Muscle layer of colon (tissue), 2 donors: Measurements from ENCODE around the gene BBS9.

Experiments
- H3K27ac ChIP-seq: one replicate; pipeline ENCODE4 v1.7.0; 2013; ENCODE audit warnings: low read depth, mild to moderate bottlenecking, low read length, moderate library complexity
- H3K27me3 ChIP-seq, 2 donors: one replicate each; pipeline ENCODE4 v1.7.0; 2013; ENCODE audit warnings: low read length in 2 of 2, mild to moderate bottlenecking in 2 of 2; ENCODE audit not compliant: insufficient read depth in 2 of 2, control insufficient read depth in 1 of 2
- H3K36me3 ChIP-seq: one replicate; pipeline ENCODE4 v1.7.0; 2013; ENCODE audit warnings: mild to moderate bottlenecking, low read length; ENCODE audit not compliant: insufficient read depth
- H3K4me1 ChIP-seq: one replicate; pipeline ENCODE4 v1.7.0; 2013; ENCODE audit warnings: mild to moderate bottlenecking, low read length; ENCODE audit not compliant: insufficient read depth
- H3K4me3 ChIP-seq, 2 donors: one replicate each; pipeline ENCODE4 v1.7.0; 2013; ENCODE audit warnings: low read length in 2 of 2, low read depth in 1 of 2, mild to moderate bottlenecking in 1 of 2, moderate library complexity in 1 of 2
- H3K9ac ChIP-seq: one replicate; pipeline ENCODE4 v1.7.0; 2013; ENCODE audit warnings: low read length
- H3K9me3 ChIP-seq: one replicate; pipeline ENCODE4 v1.7.0; 2013; ENCODE audit warnings: mild to moderate bottlenecking, low read length
- donor health status: abdominal sarcoma.
- donor health status: Adenocarcinoma of cecum.

Gene BBS9

DNA sequence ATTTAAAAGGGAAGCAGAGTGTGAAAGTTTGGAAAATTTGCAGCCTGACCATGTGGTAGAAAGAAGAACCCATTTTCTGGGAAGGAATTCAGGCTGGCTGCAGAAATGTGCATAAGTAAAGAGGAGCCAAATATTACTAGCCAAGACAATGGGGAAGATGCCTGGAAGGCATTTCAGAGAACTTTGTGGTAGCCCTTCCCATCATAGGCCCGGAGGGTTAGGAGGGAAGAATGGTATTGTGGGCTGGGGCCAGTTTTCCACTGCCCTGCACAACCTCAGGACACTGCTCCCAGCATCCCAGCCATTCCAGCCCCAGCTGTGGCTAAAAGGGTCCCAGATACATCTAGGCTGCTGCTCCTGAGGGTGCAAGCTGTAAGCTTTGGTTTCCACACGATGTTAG lies 497.5 kb downstream of the BBS9 start:
- H3K36me3 ChIP-seq: no peaks in the 10 kb centered on the region
- H3K9ac ChIP-seq: no peak overlapping the region
- no peak overlapping the region for H3K27ac ChIP-seq
- no peak overlapping the region for H3K4me3 ChIP-seq
- H3K9me3 ChIP-seq: no peaks in the 10 kb centered on the region
- H3K27me3 ChIP-seq: no peaks in the 10 kb centered on the region
- peaks cover 10% of the 10 kb centered on the region for H3K4me1 ChIP-seq

DNA sequence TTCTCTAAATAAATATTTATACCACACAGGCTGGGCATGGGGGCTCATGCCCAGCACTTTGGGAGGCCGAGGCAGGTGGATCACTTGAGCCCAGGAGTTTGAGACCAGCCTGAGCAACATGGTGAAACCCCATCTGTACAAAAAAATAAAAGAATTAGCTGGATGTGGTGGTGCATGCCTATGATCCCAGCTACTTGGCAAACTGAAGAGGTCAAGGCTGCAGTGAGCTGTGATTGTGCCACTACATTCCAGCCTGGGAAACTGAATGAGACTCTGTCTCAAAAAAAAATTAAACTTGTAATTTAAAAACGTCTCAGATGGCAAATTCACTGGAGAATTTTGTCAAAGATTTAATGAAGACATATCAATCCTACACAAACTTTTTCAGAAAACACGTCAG lies 498.4 kb downstream of the BBS9 start:
- H3K27me3 ChIP-seq: no peaks in the 10 kb centered on the region
- H3K36me3 ChIP-seq: no peaks in the 10 kb centered on the region
- H3K4me3 ChIP-seq: no peak overlapping the region

DNA sequence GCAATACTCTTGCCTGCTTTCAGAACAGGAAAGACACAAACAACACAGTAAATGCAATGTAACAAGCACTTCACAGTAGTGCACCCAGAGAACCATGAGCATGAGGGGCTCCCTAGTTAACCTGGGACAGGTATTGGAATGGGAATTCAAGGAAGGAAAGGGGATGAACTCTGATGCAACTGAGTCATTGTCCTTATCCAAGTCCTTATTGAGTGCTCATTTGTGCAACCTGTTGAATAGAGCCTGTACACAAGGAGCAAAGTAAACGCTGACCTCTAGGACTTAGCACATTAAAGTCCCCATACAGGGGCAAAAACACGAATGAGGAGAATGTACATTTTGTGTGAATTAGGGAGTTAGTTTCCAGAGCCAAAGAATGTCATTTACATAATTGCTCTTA lies 499.5 kb downstream of the BBS9 start:
- Histone ChIP-seq H3K4me1 (peaks cover 10% of the 10 kb centered on the region), H3K9me3 (no peaks in the 10 kb centered on the region), H3K9ac (no peak overlapping the region), H3K27me3 (no peaks in the 10 kb centered on the region), H3K27ac (no peak overlapping the region), H3K4me3 (no peak overlapping the region), H3K36me3 (no peaks in the 10 kb centered on the region)

More for the DNA sequence above, 498.4 kb downstream of the BBS9 start:
- H3K4me1 ChIP-seq: peaks cover 10% of the 10 kb centered on the region
- H3K9me3 ChIP-seq: no peaks in the 10 kb centered on the region
- H3K27ac ChIP-seq: no peak overlapping the region
- H3K9ac ChIP-seq: no peak overlapping the region

GRCh38 chr7:33630359-33630758 lies 501.0 kb downstream of the BBS9 start:
- H3K9me3 ChIP-seq: no peaks in the 10 kb centered on the region
- no peaks in the 10 kb centered on the region for H3K36me3 ChIP-seq
- no peaks in the 10 kb centered on the region for H3K27me3 ChIP-seq
- H3K27ac ChIP-seq: no peak overlapping the region
- no peak overlapping the region for H3K9ac ChIP-seq
- no peak overlapping the region for H3K4me3 ChIP-seq
- H3K4me1 ChIP-seq: peaks cover 10% of the 10 kb centered on the region

GRCh38 chr7:33632322-33632721 lies 503.0 kb downstream of the BBS9 start:
- Histone ChIP-seq H3K4me3 (no peak overlapping the region), H3K4me1 (peaks cover 10% of the 10 kb centered on the region)

GRCh38 chr7:33632840-33633525 lies 503.6 kb downstream of the BBS9 start:
- H3K4me1 ChIP-seq: peaks cover 10% of the 10 kb centered on the region
- H3K27me3 ChIP-seq: no peaks in the 10 kb centered on the region
- H3K9ac ChIP-seq: no peak overlapping the region
- H3K36me3 ChIP-seq: no peaks in the 10 kb centered on the region
- H3K9me3 ChIP-seq: no peaks in the 10 kb centered on the region
- no peak overlapping the region for H3K27ac ChIP-seq
- H3K4me3 ChIP-seq: no peak overlapping the region

More at GRCh38 chr7:33632322-33632721, 503.0 kb downstream of the BBS9 start:
- no peak overlapping the region for H3K9ac ChIP-seq
- H3K27me3 ChIP-seq: no peaks in the 10 kb centered on the region
- no peaks in the 10 kb centered on the region for H3K9me3 ChIP-seq
- H3K27ac ChIP-seq: no peak overlapping the region
- no peaks in the 10 kb centered on the region for H3K36me3 ChIP-seq

DNA sequence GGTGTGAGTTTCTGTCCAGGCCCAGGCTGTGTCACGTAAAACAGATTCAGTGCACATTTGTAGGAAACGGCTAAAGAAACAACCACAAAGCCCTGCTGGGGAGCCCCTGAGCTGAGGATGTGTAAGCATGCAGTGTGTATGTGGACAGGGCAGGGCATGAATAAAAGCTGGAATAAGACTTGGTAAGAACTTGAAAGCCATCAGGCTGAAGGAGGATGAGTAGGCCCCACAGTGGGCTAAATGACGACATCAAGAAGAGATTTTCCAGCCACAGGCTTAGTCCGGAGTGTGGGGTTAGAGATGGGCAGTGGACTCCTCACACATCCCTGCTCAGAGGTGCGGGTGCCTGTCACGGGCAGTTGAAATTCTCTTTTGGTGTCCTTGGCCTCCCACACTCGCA lies 505.2 kb downstream of the BBS9 start:
- Histone ChIP-seq H3K4me1 (peaks cover 8% of the 10 kb centered on the region), H3K9me3 (no peaks in the 10 kb centered on the region), H3K36me3 (no peaks in the 10 kb centered on the region), H3K9ac (no peak overlapping the region), H3K4me3 (no peak overlapping the region), H3K27ac (no peak overlapping the region), H3K27me3 (no peaks in the 10 kb centered on the region)

DNA sequence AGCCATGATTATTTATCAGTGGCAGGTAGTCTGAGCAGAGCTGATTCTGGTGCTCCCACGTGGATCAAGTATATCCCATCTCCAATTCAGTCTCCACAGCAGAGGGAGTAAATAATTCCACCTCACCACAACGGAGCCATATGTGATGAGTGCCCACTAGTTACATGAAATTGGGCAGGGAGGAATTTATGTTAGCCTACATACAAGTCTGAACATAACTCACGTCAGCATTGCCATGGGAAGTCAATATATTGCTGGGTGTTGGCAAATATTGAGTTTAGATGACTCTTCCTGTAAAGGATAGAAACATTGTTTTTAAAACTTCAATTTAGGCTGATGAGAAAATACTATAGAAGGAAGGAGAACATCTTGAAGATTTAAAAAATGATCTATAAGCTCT lies 507.0 kb downstream of the BBS9 start:
- H3K9me3 ChIP-seq: no peaks in the 10 kb centered on the region
- H3K4me3 ChIP-seq: no peak overlapping the region
- no peak overlapping the region for H3K27ac ChIP-seq
- no peaks in the 10 kb centered on the region for H3K36me3 ChIP-seq
- no peaks in the 10 kb centered on the region for H3K4me1 ChIP-seq
- H3K27me3 ChIP-seq: no peaks in the 10 kb centered on the region
- no peak overlapping the region for H3K9ac ChIP-seq

DNA sequence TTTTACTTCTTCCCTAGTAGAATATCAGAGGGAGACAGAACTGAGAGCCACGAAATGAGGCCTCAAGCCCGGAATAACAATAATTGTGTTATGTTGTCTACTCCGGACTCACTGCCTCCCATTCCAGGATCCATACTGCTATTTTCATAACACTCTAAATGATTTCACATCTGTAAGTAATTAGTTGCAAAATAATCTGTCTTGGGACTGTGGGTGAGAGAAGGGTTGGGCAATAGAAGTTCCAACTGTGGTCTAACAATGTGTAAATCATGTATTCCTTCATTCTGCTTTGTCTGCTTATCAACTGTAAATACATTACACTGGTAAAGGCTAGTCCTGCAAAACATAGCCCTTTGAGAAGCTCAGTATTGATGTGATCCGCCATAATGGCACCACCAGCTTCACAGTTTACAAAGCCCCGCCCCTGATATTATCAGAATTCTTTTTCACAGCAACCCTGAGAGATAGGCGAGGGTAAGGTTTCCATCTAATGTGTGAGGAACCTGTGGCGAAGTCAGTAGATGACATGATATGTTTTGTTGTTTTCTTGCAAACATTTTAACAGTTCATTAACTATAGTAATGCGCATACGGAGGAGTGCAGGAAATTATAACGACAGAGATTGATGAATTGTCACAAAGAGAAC lies 510.3 kb downstream of the BBS9 start:
- H3K9ac ChIP-seq: no peak overlapping the region
- H3K27me3 ChIP-seq: no peaks in the 10 kb centered on the region
- no peaks in the 10 kb centered on the region for H3K36me3 ChIP-seq
- no peak overlapping the region for H3K27ac ChIP-seq
- no peaks in the 10 kb centered on the region for H3K4me1 ChIP-seq
- no peaks in the 10 kb centered on the region for H3K9me3 ChIP-seq
- no peak overlapping the region for H3K4me3 ChIP-seq

DNA sequence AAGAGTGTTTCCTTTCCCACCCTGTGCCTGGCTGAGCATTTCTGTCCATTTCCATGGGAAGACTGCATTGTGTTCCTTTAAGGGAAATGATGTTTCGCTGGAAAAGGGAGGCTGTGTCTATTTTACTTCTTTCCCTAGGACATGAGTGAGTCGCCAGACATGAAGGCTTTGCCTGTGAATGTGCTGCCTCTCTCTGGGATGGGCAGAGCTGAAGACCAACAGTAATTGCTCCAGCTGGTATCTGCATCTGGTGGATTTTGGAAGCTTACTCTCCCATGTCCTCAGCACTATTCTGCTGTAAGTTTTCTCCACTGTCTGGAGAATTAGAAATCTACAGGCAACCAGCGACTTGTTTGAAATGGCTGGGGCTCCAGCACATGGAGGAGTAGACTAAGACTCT lies 511.4 kb downstream of the BBS9 start:
- H3K36me3 ChIP-seq: no peaks in the 10 kb centered on the region
- H3K27me3 ChIP-seq: no peaks in the 10 kb centered on the region
- H3K9me3 ChIP-seq: no peaks in the 10 kb centered on the region
- no peak overlapping the region for H3K27ac ChIP-seq
- no peaks in the 10 kb centered on the region for H3K4me1 ChIP-seq
- no peak overlapping the region for H3K9ac ChIP-seq
- H3K4me3 ChIP-seq: no peak overlapping the region

- no peaks in the 10 kb centered on the region for H3K27me3 ChIP-seq
- H3K4me3 ChIP-seq: no peak overlapping the region
- H3K9me3 ChIP-seq: no peaks in the 10 kb centered on the region
- peaks cover 10% of the 10 kb centered on the region for H3K4me1 ChIP-seq
- H3K9ac ChIP-seq: no peak overlapping the region
- no peaks in the 10 kb centered on the region for H3K36me3 ChIP-seq
- no peak overlapping the region for H3K27ac ChIP-seq
Observed at GRCh38 chr7:33642312-33642711, 512.9 kb downstream of the BBS9 start.

DNA sequence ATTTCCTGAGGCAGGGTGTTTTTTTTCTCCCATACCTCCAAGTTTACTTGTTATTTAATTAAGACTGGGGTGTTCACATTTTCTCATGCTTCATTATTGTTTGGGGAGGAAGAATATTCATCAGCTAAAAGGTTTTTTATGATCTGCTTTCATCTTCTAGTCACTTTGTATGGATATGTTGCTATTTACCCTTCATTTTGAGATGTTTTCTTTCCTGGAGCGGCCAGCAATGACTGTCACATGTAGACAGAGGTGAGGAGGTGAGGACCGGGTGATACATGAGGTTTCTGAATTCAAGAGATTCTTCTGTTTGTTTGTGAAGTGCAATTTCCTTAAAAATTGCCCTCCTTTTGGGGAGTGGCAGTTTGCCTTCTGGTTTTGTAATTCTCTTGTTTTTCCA lies 514.2 kb downstream of the BBS9 start:
- H3K9me3 ChIP-seq: no peaks in the 10 kb centered on the region
- H3K27ac ChIP-seq: no peak overlapping the region
- H3K9ac ChIP-seq: no peak overlapping the region
- no peaks in the 10 kb centered on the region for H3K27me3 ChIP-seq
- peaks cover 11% of the 10 kb centered on the region for H3K4me1 ChIP-seq
- no peak overlapping the region for H3K4me3 ChIP-seq
- H3K36me3 ChIP-seq: no peaks in the 10 kb centered on the region
